NCI-H510A treated with DMSO at 0.1 percent for 48 hours (cell line): Measurements from ENCODE around the gene STAMBP.
"Not testable (repeated sequence)": the region's sequence is repeated elsewhere in the genome, so short reads cannot be mapped to it uniquely, and the experiment has no call there.

Experiments
- DNase-seq: peaks from one replicate; lab custom pipeline; 2025; lab: John Stamatoyannopoulos, UW

STAMBP gene

DNA sequence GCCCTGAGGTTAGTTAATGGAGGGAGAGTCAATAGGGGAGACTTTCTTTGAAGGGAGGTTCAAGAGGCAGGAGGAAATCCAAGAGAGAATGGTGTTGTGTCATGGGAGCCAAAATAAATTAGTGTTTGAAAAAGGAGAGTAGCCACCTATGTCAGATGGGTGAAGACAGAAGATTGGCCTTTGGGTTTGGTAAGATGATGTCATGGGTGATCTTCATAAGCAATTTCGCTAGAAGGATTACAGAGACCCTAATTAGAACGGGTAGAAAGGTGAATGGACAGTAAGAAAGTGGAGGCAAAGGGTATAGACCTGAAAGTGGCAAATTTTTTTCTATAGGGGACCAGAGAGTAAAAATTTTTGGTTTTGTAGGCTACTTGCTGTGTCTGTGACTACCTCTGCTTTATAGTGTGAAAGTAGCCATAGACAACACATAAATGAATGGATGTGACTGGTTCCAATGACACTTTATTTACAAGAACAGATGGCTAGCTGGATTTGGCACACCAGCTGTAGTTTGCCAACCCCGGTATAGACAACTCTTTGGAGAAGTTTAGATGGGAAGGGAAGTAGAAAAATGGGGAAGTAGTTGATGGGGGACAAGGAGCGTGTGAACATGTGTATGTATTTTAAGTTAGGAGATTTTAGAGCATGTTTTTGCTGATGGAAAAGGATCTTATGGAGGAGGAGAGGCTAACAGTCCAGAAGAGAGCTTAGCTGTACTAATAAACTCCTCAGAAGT lies 9.3 kb downstream of the STAMBP start:
- DNase-seq = no peak

DNA sequence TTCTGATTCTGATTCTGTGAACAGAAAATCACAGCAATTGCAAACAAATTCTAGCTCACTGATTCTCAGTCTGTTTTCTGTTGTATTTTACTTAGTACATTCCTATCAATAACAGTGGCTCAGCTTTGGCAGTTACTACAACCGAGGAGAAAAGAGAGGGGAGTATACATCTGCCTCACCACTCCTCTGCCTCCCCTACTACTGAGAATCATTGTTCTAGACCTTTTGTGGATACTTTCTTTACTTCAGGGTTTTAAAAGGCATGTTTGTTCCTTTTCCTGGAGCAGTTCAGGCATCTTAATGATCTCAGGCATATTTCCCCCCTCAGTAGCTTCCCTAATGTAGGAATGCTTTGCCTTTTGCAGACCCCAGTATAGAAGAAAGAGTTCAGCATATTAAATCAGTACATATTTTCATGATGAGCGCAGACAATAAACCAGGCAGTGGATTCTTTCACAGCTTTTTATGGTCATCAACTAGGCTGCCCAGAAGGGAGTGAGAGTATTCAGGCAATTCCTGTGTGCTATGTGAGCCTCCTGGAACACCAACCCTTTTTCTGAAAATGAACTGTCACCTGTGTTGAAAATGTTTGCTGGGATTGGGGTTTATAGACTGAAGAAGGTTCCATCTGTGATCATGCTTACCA lies 10.3 kb downstream of the STAMBP start:
- DNase-seq = no peak

DNA sequence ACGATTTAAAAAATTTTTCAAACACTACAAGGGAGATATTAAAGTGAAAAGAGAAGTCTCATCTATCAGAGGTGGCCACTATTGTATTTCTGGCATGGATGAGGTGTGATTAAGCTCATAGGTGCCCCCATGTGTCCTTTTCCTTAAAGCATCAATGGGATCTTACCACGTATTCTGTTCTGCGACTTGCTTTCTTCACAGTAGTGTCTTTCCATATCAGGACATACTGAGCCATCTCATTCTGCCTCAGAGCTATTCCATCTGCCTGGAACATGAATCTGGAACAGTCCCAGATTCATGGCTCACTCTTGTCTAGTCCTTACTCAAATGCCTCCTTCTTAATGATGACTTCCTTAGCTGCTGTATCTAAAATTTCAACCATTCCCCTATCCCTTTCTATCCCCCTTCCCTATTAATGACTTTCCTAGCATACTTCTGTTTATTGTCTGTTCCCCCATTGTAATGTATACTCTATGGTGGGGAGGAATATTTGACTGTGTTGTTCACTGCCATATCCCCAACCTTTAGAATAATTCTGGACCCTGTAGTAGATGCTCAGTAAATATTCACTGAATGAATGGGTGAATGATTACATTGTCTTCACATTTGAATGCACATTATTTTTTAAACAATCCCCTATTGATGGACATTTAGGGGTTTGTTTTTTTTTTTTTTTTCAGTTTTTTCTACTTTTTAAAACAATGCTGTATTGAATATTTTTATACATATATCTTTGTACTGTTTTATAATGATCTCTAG lies 11.1 kb downstream of the STAMBP start:
- DNase-seq = no peak

DNA sequence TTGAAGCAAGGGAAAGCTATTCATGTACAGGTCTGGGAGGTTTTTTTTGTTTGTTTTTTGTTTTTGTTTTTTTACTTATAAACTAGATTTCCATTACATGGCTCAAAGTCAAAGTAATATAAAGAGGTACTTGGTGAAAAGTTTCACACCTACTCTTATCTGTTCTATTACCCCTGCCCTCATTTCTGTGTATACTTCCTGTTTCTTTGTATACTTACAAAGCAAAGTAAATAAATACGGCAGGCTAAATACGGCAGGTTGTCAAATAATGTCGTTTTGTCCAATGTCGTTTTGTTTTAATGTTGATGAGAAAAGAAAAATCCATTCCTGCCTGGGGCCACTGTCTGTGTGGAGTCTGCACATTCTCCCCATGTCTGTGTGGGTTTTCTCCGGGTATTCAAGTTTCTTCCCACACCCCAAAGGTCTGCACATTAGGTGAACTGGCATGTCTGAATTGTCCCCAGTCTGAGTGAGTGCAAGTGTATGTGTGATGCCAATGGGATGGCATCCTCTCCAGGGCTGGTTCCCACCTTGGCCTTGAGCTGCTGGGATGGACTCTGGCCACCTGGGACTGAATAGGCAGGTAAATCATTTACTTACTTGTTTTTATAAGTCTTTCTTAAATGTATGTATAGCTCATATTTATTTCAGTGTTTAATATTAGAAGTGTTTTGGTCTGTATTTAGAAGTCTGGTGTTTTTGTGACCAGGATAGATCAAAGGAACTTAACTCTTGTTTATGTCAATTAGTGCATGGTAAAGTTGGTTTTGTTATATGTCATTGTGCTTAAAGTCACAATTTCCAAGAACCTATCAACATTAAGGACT lies 13.4 kb downstream of the STAMBP start:
- no peak for DNase-seq

DNA sequence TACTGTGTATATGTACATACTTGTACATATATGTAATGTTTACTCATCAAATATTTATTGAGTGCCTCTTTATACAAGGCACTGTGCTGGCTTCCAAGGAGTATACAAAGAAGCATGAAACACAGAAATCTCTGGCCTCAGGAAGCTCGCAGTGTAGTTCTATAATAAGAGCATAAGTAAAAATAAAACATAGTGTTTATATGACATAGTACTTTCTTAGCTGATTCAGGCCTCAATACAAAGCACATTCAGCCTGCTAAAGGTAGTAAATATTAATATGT lies 13.9 kb downstream of the STAMBP start:
- DNase-seq = no peak

DNA sequence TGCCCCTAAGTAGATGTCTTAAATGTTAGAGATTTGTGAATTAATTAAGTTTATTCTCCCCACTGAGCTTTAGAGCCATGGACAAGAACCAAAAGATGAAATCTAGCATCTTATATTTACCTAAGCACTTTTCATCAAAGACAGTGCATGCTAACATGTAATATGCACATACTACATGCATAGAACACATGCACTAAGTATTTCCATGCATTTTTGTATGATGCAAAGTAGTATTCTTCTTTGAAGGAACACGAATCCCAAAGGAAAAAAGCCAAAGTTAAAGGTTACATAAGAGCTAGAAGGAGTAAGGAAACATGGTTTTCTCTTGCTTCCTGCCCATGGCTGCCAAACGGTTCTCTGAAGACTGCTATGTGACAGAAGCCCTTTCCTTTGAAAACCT lies 15.3 kb downstream of the STAMBP start:
- DNase-seq = no peak

DNA sequence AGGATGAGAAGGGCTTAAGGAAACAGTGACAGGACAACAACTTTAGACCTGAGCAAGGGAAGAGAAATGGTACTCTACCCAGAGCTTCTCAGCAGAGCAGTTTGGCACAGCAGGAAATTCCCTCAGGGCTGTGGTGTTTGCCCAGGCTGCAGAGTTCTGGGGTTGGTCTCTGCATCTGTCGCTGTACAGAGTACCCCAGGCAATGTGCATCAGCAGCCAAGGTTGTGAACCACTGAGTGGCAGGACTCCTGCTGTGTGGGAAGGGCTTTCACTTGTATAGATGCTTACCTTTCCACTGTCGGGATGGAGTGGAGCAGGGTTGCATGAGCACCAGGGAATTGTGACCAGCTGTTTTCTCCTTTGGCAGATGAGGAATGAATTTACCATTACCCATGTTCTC lies 21.2 kb downstream of the STAMBP start:
- no peak for DNase-seq

DNA sequence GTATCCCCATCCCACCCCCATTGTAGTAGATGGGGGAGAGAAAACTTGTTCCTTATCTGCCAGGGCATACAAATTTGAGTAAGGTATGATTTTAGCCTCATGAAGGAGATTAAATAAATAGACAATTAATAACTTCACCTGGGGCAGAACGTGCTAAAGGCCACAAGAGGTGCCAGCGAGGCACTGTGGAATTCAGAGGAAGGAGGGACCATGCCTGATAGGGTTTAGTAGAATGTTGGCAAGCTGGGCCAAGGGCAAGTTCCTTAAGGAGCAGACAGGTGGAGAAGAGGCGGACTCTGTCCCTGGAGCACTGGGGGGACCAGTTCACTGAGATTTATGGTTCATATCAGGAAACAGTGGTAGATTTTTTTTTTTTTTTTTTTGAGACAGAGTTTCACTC lies 22.5 kb downstream of the STAMBP start:
- no peak for DNase-seq

DNA sequence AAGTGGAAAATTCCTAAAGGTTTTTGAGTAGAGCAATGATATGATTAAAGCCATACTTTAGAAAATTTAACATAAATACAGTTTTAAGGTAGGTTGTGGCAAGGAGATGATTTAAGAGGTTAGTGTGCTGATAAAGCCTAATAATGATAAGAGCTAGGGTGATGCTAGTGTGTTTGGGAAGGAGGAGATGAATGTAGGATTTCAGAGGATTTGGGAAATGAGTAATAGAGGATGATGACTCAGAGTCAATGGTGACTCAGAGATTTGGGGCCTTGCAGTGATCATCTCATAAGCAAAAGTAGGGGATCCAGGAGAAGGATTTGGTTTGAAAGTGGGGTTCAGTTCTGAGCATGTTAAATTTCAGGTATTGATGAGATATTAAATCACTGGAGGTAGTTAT lies 23.3 kb downstream of the STAMBP start:
- DNase-seq = no peak

DNA sequence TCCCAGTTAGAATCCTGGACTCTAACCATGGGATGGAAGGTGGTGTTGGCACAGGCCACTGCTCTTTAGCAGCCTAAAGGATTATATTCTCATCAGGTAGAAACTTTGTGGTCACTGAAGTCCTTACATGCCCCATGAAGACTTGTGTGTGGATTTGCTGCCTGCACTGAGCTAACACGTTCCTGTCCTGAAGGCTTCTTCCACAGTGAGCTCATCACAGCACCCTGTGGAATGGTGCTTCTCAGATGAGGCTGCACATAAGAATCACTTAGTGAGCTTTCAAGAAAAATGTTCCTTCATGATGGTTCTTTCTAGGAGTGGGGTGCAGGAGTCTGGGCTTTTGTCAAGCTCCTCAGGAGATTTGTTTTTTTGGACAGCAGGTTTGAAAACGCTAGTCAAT lies 26.8 kb downstream of the STAMBP start:
- no peak for DNase-seq

DNA sequence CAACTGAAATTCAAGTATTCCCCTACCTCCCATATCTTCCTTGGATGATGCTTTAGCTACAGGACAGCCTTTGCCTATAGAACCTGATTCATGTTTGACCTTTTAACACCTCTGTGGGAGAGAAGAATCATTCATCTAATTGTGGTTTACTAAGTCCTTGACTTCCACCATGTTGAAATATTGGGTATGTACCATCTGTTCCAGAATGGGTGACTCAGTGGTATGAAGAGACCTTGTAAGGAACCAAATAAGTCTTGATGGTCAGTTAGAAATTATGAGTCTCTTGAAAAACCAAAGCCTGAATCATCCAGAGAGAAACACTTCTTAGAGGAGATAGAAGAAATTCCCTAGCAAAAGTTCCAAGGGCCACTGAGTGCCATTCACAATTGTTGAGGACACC lies 27.5 kb downstream of the STAMBP start:
- DNase-seq = no peak

DNA sequence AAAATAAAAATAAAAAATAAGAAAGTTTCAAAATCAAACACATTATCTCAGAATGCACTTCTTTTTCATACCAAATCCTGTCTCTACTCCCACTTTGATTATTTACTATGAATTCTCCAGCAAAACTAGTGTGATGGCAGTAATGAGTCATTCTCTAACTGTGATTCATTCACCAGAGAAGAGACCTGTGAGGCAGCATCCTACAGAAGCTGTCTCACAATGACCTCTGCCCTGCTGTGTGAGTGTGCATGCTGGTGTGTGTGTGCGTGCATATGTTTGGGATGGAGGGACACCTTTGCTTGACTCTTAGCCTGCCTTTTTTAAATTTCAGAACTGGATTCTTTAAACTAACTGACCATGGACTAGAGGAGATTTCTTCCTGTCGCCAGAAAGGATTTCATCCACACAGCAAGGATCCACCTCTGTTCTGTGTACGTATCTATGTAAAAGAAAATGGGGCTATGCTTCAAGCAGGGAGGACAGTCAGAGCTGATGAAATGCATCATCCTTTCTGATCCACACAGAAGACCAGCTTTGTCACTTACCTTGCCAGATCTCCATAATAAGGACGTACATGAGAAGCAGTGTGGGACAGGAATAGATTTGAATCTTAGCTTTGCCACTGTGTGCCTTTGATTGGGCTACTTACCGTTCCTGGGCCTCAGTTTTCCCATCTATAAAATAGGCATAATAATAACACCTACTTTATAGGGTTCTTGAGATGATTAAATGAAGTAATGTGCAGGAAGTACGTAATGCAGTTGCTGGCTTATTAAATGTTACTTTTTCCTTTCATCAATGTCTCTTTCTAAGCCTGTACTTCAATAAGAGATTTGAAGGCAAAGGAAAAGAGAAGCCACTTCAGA lies 31.2 kb downstream of the STAMBP start:
- no peak for DNase-seq

DNA sequence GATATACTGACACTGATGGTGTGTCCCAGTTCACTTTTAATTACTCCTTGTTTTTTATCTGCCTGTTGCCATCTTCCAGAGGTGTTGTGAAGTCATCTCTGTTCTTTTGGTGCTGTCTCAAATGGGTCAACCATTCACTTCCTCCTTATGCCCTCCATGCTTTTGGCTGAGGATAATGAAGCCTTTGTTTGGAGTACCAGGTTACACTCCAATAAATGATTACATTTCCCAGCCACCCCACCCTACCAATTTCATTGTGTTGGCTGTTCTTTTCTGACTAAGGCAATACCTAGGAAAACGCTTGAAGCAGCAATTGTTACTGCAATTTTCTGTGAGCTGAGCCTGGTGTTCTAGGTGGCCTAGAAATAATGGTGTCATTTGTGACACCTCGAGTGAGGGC lies 34.2 kb downstream of the STAMBP start:
- DNase-seq = no peak

DNA sequence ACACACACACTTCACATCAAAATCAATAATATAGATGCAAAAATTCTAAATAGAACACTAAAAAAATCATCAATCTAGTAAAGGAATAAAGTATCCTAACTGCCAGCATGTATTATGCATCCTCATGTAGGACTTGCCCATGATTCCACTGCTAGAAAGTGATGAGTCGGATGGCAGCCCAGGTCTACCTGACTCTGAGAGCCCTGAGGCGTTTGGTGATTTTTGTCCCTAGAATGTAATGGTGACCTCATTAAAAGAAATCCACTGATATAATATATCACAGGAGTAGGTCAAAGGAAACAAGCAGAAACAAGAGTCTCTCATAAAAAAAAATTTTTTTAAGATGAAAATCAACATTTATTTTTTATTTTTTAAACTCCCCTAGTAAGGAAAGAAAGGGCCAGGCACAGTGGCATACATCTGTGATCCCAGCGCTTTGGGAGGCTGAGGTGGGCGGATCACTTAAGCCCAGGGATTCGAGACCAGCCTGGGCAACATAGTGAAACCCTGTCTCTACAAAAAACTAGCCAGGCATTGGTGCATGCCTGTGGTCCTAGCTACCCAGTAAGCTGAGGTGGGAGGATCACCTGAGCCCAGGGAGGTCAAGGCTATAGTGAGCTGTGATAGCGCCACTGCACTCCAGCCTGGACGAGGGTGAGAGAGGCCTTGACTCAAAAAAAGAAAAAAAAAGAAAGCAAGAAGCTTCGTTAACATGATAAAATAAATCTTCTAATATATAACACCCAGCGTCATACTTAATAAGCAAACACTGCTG lies 39.6 kb downstream of the STAMBP start:
- no peak for DNase-seq

DNA sequence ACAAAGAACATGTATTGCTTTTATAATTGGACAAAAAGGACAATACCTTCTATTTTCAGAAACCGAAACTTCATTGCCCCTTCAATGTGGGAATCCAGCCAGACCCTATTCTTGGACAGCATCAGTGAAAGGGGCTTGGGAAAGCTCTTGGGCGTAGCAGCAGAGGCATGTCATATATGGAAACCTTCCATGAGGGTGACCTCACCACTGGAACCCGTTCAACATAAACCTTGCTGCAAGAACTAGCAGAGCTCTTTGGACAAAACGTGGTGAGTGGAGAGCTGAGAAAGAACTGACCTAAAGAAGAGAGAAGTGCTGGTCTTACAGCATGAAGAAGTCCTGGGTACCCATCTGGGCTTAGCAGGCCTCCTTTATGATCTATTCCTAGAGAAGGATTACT lies 41.3 kb downstream of the STAMBP start:
- DNase-seq = no peak

DNA sequence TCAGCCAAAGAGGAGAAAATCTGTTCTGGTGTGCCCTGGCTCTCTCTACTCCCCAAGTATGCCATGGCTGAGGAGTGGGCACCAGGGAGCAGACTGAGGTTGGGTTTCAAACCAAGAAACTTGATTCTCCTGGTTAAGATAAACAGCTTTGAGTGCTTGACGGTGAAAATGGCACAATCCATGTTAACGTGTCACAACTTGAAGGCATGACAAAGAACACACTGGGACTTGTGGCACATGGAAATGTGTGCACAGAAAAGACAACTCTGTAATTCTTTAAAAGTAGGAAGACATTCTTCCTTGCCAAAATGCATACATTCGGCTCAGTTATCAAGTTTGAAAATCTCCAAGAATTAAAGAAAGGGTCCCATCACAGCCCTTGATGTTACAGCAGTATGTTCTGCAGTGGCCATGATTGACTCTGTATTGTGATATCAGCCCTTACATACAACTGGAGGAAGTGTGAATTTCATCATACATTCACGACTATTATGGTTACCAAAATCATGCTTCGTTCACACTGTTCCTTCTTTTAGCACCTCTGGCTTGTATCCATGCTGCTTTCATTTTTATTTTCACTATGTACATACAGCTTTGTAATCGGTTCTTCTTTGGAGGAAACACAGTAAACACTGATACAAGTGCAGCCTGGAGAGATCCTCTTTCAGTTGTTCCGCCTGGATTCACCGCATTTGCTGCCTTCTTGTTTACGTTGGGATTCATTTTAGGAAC lies 48.5 kb downstream of the STAMBP start:
- peak; percentile 38 for DNase-seq

DNA sequence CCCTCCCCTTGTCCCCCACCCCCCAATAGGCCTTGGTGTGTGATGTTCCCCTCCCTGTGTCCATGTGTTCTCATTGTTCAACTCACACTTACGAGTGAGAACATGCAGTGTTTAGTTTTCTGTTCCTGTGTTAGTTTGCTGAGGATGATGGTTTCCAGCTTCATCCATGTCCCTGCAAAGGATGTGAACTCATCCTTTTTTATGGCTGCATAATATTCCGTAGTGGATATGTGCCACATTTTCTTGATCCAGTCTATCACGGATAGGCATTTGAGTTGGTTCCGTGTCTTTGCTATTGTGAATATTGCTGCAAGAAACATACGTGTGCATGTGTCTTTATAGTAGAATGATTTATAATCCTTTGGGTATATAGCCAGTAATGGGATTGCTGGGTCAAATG lies 49.2 kb downstream of the STAMBP start:
- DNase-seq = not testable (repeated sequence)

DNA sequence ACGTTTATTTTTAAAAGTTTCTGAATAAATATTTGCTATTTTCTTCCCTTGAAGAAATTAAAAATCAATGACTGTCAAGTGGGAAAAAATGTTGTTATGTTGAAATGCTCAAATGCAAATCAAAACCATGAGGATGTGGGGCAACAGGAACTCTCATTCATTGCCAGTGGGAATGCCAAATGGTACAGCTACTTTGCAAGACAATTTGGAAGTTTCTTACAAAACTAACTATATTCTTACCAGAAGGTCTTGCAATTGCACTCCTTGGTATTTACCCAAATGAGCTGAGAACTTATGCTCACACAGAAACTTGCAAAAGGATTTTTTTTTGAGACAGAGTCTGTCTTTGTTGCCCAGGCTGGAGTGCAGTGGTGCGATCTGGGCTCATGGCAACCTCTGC lies 56.6 kb downstream of the STAMBP start:
- no peak for DNase-seq

DNA sequence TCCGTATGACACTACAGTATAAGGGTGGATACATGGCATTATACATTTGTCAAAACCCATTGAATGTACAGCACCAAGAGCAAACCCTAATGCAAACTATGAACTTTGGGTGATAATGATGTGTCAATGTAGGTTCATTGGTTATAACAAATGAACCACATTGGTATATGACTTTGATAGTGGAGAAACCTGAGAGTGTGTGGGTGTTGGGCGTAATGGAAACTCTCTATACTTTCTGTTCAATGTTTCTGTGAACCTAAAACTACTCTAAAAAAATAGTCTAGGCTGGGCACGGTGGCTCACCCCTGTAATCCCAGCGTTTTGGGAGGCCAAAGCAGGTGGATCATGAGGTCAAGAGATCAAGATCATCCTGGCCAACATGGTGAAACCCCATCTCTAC lies 57.6 kb downstream of the STAMBP start:
- no peak for DNase-seq
